ENCODE measurements around the gene EFCC1.

- no peak for TF ChIP-seq ZNF274 (IDR thresholded peaks at IDR 0.05; ENCODE audit: low read depth, low read length)
- no peak for TF ChIP-seq POLR2A (IDR thresholded peaks at IDR 0.05; ENCODE audit: borderline replicate concordance, extremely low read depth, insufficient read depth, insufficient read length)
- no peak for TF ChIP-seq EGR1 (IDR thresholded peaks at IDR 0.05; ENCODE audit: low read depth)
- TF ChIP-seq CTCF (IDR thresholded peaks at IDR 0.05 in 2 of 3, conservative IDR thresholded peaks at IDR 0.05 in 1 of 3; ENCODE audit: borderline replicate concordance in 1 of 3, insufficient read depth in 1 of 3, low read depth in 2 of 3, low read length in 2 of 3): no peak
- TF ChIP-seq YY1 (IDR thresholded peaks at IDR 0.05; ENCODE audit: extremely low read depth, insufficient replicate concordance, low read depth, low read length): no peak
- TF ChIP-seq ELF1 (IDR thresholded peaks at IDR 0.05; ENCODE audit: borderline replicate concordance, low read depth): no peak
These were observed 383 bp upstream of the EFCC1 start for GRCh38 chr3:129000742-129001100.
